Measurements from ENCODE around the gene YY1.

DNA sequence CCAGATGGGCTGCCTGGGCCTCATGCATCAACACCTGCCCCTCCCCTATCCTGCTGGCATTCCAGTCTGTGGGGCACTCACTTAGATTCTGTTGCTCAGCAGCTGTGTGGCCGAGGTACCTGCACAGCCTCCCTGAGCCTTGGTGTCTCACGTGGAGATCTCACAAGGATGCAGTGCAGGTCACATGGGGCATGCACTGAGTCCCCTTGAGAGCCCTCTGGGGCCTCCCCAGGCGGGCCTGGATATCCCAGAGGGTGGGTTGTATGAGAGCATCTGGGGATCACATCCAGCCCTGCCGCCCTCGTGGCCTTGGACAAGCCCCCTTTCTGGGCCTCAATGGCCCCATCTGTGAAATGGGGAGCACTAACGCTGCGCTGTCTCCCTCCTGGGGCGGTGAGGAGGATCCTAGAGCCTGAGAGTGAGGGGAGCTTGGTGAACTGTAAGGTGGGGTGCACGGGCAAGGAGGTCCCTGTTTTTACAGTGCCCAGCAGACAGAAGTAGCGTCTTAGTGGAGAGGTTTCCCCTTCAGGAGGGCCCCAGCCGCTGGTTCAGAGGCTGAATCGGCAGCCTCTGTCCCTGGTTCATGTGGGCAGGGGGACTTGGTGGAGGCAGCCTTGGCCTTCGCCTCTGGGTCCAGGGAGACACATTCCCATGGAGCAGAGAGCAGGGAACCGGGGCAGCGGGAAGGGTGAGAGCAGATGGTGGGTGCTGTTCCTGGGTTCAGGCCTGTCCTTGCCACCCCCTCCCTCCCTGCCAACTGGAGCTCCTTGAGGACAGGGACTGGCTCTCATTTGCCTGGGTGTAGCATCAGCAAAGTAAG, 83.4 kb downstream of the YY1 start:
- TF ChIP-seq EZH2 (IDR thresholded peaks at IDR 0.05; ENCODE audit: insufficient read depth, poor library complexity, severe bottlenecking) = no peak
- TF ChIP-seq EZH2phosphoT487 (IDR thresholded peaks at IDR 0.05; ENCODE audit: insufficient read depth, low read depth) = no peak

Data from GM23248 (cell line).